ENCODE results near the gene NME1. TPM values are rescaled to one million over a fixed set of nuclear protein-coding genes. Genes with fewer than 3 reads are reported as not detected.

NME1 gene
- total RNA-seq, 1 experiment from 2014 or later: 238 TPM

- TF ChIP-seq TEAD1 (CRISPR knock-in tag; IDR thresholded peaks at IDR 0.05) (peak; percentile 96), ETV6 (CRISPR knock-in tag; IDR thresholded peaks at IDR 0.05) (peak; percentile 89), MYBL2 (CRISPR knock-in tag; IDR thresholded peaks at IDR 0.05) (peak; percentile 93), E2F1 (CRISPR knock-in tag; IDR thresholded peaks at IDR 0.05) (no peak), KAT7 (CRISPR knock-in tag; IDR thresholded peaks at IDR 0.05; ENCODE audit: borderline replicate concordance) (peak; percentile 85; the same call in 1 of the 2 replicates), FOXK1 (CRISPR knock-in tag; IDR thresholded peaks at IDR 0.05) (peak; percentile 95), HMGA2 (CRISPR knock-in tag; IDR thresholded peaks at IDR 0.05) (peak; percentile 42; the same call in 1 of the 2 replicates), ZBTB43 (CRISPR knock-in tag; IDR thresholded peaks at IDR 0.05) (peak; percentile 77; the same call in 1 of the 2 replicates), GABPB1 (CRISPR knock-in tag; IDR thresholded peaks at IDR 0.05) (peak; percentile 96), MAX (CRISPR knock-in tag; IDR thresholded peaks at IDR 0.05) (peak; percentile 99), ZNF317 (CRISPR knock-in tag; IDR thresholded peaks at IDR 0.05; ENCODE audit: borderline replicate concordance, low read depth) (no peak), FOXP4 (CRISPR knock-in tag; IDR thresholded peaks at IDR 0.05) (peak; percentile 85; the same call in 1 of the 2 replicates), ZNF232 (CRISPR knock-in tag; IDR thresholded peaks at IDR 0.05) (no peak)
- TF ChIP-seq, protein P1, sequence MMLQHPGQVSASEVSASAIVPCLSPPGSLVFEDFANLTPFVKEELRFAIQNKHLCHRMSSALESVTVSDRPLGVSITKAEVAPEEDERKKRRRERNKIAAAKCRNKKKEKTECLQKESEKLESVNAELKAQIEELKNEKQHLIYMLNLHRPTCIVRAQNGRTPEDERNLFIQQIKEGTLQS (CRISPR knock-in tag; conservative IDR thresholded peaks at IDR 0.05): no peak
- TF ChIP-seq, protein P2, sequence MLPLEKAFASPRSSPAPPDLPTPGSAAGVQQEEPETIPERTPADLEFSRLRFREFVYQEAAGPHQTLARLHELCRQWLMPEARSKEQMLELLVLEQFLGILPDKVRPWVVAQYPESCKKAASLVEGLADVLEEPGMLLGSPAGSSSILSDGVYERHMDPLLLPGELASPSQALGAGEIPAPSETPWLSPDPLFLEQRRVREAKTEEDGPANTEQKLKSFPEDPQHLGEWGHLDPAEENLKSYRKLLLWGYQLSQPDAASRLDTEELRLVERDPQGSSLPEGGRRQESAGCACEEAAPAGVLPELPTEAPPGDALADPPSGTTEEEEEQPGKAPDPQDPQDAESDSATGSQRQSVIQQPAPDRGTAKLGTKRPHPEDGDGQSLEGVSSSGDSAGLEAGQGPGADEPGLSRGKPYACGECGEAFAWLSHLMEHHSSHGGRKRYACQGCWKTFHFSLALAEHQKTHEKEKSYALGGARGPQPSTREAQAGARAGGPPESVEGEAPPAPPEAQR (CRISPR knock-in tag; IDR thresholded peaks at IDR 0.05): no peak
- TF ChIP-seq, protein P3, sequence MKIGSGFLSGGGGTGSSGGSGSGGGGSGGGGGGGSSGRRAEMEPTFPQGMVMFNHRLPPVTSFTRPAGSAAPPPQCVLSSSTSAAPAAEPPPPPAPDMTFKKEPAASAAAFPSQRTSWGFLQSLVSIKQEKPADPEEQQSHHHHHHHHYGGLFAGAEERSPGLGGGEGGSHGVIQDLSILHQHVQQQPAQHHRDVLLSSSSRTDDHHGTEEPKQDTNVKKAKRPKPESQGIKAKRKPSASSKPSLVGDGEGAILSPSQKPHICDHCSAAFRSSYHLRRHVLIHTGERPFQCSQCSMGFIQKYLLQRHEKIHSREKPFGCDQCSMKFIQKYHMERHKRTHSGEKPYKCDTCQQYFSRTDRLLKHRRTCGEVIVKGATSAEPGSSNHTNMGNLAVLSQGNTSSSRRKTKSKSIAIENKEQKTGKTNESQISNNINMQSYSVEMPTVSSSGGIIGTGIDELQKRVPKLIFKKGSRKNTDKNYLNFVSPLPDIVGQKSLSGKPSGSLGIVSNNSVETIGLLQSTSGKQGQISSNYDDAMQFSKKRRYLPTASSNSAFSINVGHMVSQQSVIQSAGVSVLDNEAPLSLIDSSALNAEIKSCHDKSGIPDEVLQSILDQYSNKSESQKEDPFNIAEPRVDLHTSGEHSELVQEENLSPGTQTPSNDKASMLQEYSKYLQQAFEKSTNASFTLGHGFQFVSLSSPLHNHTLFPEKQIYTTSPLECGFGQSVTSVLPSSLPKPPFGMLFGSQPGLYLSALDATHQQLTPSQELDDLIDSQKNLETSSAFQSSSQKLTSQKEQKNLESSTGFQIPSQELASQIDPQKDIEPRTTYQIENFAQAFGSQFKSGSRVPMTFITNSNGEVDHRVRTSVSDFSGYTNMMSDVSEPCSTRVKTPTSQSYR (CRISPR knock-in tag; IDR thresholded peaks at IDR 0.05): 0 out of 2 replicates have a peak, but pooled peaks have one; percentile 75
- TF ChIP-seq, protein P4, sequence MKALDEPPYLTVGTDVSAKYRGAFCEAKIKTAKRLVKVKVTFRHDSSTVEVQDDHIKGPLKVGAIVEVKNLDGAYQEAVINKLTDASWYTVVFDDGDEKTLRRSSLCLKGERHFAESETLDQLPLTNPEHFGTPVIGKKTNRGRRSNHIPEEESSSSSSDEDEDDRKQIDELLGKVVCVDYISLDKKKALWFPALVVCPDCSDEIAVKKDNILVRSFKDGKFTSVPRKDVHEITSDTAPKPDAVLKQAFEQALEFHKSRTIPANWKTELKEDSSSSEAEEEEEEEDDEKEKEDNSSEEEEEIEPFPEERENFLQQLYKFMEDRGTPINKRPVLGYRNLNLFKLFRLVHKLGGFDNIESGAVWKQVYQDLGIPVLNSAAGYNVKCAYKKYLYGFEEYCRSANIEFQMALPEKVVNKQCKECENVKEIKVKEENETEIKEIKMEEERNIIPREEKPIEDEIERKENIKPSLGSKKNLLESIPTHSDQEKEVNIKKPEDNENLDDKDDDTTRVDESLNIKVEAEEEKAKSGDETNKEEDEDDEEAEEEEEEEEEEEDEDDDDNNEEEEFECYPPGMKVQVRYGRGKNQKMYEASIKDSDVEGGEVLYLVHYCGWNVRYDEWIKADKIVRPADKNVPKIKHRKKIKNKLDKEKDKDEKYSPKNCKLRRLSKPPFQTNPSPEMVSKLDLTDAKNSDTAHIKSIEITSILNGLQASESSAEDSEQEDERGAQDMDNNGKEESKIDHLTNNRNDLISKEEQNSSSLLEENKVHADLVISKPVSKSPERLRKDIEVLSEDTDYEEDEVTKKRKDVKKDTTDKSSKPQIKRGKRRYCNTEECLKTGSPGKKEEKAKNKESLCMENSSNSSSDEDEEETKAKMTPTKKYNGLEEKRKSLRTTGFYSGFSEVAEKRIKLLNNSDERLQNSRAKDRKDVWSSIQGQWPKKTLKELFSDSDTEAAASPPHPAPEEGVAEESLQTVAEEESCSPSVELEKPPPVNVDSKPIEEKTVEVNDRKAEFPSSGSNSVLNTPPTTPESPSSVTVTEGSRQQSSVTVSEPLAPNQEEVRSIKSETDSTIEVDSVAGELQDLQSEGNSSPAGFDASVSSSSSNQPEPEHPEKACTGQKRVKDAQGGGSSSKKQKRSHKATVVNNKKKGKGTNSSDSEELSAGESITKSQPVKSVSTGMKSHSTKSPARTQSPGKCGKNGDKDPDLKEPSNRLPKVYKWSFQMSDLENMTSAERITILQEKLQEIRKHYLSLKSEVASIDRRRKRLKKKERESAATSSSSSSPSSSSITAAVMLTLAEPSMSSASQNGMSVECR (CRISPR knock-in tag; IDR thresholded peaks at IDR 0.05; ENCODE audit: borderline replicate concordance): peak; percentile 93; the same call in 1 of the 2 replicates
- TF ChIP-seq, protein P5, sequence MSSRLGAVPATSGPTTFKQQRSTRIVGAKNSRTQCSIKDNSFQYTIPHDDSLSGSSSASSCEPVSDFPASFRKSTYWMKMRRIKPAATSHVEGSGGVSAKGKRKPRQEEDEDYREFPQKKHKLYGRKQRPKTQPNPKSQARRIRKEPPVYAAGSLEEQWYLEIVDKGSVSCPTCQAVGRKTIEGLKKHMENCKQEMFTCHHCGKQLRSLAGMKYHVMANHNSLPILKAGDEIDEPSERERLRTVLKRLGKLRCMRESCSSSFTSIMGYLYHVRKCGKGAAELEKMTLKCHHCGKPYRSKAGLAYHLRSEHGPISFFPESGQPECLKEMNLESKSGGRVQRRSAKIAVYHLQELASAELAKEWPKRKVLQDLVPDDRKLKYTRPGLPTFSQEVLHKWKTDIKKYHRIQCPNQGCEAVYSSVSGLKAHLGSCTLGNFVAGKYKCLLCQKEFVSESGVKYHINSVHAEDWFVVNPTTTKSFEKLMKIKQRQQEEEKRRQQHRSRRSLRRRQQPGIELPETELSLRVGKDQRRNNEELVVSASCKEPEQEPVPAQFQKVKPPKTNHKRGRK (CRISPR knock-in tag; IDR thresholded peaks at IDR 0.05; ENCODE audit: borderline replicate concordance): no peak
Observed at GRCh38 chr17:51153210-51154072, at the start of gene NME1 (continued).

Measured in WTC11 (cell line).